GM18499 (cell line): ENCODE measurements around the gene BIK.

Source experiments
- ATAC-seq: cut with Tn5 transposase; IDR thresholded peaks from one replicate; pipeline ENCODE4 v1.9.1; 2021; ENCODE audit warnings: moderate number of reproducible peaks; ENCODE audit not compliant: insufficient read depth, unreplicated experiment

Gene BIK

DNA sequence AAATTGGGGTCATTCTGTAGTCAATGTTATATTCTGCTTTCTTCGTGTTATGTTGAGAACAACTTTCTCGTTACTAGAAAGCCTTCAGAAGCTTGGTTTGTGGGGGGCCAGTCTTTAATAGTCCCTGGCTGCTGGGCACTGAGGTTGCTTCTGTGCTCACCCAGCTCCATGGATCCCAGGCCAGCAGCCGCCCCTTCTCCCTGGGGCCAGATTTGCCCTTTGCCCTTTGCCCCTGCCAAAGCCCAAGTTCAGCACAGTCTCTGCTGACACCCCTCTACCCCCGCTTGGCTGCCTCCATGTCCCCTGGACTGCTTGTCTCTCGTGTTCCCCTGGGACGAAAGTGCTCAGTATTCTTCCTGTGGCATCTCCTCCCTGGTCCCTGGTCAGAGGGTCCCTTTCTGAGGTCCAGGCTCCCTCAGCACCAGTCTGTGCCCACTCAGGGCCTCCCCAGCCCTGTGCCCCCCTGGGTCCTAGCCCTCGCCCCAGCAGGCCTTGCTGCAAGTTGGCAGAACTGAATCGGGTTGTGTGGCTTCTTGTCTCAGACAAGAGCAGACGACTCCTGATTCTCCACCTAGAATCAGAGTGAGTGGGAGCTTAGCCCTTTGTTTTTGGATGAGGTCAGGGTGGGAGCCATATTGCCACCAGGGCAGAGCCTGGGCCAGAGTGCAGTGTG is 47.5 kb downstream of the BIK start:
- ATAC-seq, result no peak

DNA sequence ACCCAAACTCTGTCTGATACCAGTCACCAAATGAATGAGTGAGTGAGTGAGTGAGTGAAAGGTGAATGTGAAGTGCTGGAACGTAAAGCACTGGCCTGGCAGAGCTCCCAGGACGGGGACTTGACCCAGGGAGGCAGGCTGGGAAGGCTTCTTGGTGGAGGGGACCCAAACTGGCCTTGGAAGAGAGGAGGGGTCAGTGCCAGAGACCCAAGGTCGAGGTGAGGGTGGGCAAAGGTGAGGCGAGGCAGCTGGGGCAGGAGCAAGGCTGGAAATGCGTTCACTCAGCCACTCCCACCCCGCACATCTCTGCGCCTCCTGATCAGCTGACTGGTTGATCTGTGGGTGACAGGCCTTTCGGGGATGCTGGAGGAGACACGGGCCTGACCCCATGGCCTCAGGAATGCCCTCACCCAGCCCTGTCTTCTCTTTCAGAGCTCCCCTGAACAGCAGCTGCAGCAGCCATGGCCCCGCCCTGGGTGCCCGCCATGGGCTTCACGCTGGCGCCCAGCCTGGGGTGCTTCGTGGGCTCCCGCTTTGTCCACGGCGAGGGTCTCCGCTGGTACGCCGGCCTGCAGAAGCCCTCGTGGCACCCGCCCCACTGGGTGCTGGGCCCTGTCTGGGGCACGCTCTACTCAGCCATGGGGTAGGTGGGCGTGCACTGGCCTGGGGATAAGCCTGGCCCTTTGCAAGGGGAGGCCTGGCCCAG is 48.4 kb downstream of the BIK start:
- ATAC-seq, result no peak

DNA sequence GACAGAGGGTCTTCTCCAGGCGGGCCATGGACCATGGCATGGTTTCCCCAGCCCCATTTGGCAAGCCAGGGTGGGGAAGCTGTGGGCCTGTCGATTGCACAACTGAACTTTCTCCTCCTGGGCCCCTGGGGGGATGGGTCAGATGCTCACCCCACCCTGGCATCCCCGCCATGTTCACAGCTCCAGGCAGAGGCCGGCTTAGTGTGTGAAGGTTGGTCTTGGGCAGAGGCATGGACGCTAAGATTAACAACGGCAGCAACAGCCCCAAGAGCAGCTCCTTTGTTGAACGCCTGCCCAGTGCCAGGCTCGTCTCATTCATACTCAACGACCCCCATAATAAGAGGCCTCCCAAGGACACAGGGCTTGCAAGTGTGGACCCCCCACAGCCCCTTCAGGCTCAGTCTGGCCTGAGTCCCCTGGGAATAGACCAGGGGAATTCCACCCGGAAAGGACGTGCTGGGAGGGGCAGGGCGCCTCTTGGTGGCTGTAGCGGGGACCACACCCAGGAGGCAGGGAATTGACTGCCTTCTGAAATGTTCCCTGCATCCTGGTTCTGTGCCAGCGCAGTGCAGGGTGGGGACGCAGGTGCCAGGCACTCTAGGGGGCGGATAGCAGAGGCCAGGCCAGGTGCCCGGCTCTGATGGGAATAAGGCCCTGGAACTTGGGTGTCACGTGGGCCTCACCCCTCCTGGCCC is 49.1 kb downstream of the BIK start:
- ATAC-seq, result no peak

DNA sequence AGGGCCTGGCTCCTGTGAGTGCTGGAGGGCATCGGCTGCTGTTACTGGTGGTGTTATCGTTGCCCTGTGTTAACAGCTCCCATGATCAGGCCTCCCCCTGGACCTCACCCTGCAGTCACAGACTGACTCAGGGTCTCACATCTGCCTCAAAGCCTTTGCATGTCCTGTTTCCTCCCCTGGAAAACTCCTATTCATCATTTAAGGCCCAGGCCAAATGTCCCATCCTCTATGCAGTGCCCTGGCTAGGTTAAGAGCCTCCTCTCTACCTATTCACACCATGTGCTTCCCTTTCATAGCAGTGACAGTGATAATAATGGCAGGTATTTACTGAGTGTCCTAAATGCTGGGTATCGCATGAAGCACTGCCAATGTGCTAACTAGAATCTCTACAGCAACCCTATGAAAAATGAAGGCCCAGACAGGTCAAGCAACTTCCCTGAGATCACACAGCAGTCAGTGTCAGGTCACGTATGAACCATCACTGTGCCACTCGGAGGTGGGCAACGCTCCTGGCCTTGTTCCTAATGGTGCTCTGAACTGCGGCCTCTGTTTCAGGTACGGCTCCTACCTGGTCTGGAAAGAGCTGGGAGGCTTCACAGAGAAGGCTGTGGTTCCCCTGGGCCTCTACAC is 50.1 kb downstream of the BIK start:
- no peak for ATAC-seq

DNA sequence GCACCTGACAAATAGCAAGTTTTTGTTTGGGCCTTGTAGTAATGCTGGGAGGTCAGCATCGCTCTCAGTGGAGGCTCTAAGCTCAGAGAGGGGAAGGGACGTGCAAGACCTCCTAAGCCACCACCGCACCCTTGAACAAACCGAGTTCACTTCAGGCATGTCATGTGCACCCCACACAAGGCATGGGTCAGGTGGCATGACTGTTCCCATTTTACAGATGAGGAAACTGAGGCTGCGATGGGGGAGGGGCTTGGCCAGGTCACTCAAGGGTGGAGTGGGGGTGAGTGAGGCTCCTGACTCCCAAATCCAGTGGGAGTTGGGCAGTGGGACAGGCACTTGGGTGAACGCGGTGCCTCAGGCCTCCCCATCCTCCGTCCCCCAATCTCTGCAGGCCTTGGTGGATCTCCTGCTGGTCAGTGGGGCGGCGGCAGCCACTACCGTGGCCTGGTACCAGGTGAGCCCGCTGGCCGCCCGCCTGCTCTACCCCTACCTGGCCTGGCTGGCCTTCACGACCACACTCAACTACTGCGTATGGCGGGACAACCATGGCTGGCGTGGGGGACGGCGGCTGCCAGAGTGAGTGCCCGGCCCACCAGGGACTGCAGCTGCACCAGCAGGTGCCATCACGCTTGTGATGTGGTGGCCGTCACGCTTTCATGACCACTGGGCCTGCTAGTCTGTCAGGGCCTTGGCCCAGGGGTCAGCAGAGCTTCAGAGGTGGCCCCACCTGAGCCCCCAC is 52.0 kb downstream of the BIK start:
- no peak for ATAC-seq

DNA sequence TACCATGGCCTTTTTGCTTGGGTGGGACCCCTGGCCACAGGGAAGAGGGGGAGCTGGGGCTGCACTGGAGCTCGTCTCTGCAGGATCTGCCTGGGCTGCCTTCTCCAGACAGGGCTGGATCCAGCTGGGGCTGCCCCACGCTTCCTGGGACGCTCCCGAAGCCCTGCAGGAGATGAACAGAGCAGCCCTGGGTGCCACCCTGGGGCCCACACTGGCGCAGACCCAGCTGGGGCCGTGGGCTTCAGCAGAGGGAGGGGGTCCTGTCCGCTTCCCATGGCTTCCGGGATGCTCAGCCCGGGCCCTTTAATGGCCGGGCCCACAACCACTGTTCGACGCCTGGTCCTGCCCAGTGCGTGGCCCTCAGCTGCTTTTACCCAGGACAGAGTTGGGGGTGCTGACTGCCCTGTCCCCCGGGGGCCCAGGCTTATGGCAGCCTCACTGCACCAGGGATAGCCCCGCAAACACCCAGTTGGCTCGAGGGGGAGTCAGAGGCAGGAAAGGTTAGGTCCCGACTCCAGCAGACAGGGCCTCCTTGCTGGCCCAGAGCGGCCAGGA is 52.8 kb downstream of the BIK start:
- no peak for ATAC-seq

DNA sequence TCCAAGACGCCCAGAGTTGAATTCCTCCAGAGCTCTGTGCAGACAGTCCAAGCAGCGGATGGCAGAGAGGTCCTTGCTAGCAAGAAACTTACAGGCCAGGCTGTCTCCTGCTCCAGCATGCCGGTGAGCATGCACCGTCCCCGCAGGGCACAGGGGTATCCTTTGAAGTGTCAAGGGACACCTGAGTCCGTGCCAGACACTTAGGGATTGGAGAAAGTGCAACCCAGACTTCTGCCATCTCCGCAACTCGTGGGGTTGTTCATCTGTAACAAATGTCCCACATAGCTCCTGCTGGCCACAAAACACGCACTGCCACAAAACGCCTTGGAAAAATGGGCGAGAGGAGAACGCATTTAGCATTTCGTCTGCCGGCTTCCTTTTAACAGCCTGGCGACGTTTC is 54.1 kb downstream of the BIK start:
- no peak for ATAC-seq

DNA sequence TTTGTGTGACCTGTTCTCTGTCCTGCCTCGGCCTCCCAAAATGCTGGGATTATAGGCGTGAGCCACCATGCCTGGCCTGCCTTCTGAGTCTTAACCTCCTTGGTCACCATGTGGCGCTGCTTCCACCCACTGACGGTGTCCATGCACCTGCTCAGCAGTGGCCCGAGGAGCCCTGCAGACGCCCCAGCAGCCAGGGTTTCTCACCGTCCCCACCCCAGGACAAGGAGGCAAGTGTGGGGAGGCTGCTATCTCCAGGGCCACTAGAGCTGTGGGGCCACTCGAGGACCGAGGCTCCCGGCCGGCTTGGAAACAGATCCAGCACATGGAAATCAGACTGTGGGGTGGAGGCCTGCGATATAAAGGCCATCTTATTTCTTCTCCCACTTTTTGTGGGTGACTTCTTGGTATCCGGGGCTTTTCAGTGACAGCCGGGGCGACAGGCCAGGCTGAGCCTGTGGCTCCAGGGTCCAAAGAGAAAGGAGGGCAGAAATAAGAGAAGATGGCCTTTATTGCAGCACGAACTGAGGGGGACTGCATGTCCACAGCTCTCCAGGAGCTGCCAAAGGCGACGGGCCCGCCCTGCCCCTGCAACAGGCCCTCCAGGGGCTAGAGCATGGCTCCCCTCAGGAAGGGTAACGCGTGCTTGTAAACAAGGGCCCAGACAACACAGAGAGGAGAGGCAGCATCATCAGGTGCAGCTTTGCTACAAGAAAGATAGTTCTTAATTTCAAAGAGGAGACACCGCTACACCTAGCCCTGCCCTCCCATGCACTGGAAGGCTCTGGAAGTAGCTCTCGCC is 55.8 kb downstream of the BIK start:
- ATAC-seq, result no peak

DNA sequence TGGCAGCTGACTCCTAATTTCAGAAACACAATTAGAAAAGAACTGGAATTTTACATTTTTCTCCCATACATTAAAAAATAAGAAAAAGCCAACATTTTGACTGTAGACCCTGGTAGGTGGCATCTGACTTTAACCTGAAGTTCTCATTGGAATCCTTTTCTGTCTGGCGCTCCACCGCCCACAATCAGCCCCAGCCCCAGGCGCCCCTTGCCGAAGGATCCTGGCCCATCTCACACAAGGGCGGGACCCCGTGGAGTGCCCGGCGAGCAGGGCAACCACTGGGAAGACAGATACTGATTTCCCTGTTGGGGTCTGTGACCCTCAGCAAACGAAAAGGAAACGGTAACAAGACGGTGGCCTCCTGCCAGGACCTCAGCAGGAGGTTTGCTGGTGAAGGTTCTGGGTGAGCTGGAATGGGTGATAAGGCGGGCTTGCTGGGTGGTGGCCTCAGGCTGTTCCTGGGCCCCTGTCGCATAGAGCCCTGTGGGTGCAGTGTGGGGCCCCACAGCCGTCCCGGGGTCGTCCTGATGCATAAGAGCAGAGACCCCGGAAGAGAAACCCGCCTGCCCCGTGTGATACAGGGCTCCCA is 56.5 kb downstream of the BIK start:
- ATAC-seq, result no peak

DNA sequence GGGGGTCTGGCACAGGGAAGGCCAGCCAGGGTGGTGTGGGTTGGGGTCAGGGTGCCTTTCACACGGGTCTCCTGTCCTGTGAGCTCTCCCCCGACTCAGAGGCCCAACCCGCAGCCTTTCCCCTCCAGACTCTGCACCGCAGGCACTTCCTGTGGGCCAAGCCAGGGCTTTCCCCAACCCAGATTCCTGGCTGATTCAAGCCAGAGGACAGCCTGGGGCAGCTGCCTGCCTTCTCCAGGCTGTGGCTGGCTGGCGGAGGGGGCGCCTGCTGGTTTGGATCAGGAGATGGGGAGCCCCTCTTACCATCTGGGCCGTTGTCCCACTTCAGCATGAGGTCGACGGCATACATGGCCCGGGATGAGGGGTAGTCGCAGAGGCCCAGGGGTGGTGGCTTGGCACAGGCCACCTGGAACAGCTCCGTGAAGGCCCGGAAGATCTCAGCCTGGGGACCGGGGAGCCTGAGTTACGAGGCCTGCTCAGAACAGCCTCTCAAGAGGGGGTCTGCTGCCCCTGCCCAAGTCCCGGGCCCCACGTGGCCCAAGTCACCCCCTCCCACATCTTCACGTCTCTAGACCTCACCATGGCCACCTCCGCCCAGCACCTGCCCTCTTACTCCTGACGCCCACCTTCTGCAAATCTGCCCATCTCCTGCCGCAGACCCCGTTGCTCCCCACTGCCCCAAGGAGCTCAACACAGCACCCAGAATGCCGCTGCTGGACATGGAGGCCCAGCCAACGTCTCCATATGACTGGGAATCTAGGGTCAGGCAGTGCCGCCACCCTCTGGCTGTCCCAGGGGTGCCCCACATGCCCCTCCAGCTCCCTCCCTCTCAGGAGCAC is 58.1 kb downstream of the BIK start:
- ATAC-seq, result no peak

DNA sequence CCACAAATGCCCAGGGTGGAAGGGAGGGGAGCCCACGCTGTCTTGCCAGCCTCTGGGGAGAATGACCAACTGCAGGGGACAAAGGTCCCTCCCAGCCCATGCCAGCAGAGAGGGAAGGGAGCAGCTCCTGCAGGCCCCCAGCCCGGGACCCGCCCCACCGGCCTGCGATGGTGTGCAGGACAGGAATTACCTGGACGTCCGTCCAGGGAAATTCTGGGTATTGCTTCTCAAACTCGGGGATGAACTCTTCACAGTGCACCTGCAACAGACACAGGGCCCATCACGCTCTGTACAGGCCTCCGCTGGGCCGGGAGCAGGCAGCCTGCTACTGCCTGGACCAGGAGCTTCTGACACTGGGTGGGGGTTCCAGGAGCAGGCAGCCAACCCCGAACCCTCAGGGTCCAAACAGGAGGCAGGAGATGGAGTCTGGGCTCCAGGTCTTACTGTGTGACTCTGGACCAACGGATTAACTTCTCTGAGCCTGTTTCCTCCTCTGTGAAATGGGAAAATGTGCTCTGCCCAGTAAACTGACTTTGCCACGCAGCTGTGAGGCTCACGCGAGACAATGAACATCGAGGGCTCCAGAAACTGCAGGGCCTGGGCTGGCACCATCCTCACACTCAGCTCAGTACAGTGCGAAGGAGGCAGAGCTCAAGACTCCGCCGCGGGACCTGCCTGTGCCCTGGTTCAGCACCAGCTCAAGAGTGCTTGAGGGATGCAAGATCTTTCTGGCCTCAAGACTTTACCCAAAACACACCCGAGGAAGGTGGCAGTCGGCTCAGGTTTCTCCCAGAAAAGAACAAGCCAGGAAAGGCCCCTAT is 59.0 kb downstream of the BIK start:
- ATAC-seq, result no peak

DNA sequence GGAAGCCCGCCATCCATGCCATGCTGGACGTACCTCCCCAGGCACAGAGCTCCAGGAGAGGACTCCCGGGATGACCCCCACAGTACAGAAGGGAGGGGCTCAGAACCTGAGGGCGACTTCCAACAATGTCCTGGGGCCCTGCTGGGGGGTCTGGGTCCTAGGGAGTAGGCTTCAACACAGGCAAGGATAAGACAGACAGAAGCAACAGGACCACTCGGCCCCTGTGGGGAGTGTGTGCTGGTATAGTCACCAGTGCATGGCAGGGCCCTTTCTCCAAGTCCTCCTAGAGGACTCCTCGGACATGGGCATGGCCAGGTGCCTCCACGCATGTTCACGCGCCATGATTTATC is 59.6 kb downstream of the BIK start:
- ATAC-seq, result no peak

DNA sequence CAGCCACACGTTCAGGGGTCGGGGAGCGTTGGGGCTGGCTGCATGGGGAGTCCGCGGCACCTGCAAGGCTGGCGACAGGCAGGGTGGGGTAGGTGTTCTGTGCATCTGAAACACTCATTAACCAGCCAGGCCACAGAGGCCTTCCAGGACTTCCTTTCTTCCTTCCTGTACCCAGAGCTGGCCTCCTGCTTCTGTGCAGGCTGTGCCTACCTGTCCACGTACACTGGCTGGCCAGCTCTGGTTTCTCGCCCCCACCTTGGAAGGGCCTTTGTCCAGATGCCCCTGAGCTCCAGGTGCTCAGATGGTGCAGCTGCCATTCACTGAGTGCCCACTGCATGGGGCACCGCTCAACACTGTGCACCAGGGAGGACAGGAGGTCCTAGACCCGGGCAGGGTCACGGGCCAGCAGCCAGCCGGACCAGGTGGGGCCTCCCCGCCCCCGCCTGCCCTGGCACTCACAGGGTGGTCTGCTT is 60.5 kb downstream of the BIK start:
- no peak for ATAC-seq

DNA sequence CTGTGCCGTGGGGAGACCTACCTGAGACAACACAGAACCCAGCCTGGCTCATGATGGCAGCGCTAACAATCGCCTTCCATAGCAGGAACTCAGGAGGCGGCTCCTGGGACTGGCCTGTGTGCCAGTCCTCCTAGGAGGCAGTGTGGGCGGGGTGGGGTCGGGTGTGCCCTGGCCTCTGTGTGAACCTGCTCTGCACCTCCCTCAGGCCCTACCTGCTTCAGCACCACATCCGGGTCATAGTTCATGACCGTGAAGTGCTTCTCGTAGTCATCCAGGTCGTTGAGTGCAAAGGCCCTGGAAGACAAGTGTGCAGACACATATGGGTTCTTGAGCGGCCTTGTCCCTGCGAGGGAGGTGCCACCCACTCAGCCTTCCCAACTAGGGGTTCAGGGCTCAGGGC is 61.1 kb downstream of the BIK start:
- ATAC-seq, result no peak

DNA sequence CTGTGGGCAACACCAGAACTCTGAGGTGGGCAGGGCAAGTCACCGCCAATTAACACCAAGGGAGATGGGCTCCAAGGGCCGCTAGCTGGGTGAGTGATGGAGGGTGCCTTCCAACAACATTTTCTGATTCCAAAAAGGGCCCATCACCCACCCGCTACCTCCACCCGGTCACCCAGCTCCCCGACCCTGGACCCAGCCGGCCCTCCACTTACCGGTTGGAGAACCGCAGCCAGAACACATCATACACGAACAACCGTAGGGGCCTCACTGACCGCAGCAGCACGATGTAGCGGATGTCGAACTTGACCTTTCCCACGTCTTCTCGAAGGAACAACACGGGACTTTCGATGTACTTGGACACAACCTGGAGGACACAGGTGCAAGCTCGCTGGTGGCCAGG is 61.6 kb downstream of the BIK start:
- no peak for ATAC-seq

DNA sequence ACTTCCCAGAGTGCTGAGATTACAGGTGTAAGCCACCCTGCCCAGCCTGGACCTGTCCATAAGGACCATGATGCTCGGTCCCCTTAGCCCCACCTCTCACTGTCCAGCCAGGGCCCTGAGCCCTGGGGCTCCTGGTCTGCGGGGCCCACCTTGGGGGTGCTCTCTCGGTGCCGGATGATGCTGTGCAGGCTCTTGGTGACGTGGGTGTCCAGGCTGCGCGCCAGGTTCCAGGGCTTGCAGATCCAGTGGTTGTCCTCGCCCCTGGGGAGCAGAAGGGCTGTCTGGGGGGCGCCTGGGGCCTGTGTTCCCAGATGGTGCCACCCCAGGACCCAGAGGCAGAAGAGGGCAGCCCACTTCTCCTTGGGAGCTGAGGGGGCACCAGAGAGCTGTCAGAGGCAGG is 63.0 kb downstream of the BIK start:
- no peak for ATAC-seq

DNA sequence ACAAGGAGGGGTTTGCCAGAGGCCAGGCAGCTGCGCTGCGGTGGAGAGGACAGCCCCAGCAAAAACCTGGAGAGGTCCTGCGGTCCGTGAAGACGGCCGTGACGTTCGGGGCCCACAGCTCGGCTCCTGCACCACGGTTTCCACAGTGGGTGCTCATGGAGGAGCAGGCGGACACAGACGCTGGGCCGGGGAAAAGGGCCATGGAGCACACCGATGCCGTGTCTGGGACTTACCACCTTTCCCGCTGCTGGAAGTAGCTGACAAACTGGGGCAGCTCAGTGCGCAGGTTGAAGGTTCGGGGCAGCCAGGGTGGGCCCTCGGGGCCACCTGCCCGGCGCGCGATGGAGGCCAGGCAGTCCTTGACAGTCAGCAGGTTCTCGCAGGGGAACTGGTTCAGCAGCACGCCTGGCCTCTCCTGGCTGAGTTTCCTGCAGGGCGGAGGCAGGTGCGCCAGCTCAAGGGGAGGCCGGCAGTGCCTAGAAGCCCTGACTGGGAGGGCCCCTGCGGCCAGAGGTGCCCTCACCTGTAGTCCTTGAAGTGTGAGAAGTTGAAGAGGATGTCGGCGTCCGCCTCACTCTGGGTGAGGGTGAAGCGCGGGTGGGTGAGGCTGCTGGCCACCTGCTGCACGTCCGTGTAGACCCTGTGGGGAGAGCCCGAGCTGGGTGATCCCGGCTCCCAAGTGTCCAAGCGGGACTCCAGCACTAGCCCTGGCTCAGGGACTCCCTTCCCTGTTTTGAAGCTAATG is 63.6 kb downstream of the BIK start:
- no peak for ATAC-seq
